GM19240 (cell line): ENCODE measurements around the gene YTHDF2.
"Not testable (repeated sequence)": the region's sequence is repeated elsewhere in the genome, so short reads cannot be mapped to it uniquely, and the experiment has no call there.

Experiments
- DNase-seq: peaks from one replicate; pipeline ENCODE4 v3.0.0; 2011; ENCODE audit warnings: low spot score; ENCODE audit not compliant: insufficient read length

The YTHDF2 gene

DNA sequence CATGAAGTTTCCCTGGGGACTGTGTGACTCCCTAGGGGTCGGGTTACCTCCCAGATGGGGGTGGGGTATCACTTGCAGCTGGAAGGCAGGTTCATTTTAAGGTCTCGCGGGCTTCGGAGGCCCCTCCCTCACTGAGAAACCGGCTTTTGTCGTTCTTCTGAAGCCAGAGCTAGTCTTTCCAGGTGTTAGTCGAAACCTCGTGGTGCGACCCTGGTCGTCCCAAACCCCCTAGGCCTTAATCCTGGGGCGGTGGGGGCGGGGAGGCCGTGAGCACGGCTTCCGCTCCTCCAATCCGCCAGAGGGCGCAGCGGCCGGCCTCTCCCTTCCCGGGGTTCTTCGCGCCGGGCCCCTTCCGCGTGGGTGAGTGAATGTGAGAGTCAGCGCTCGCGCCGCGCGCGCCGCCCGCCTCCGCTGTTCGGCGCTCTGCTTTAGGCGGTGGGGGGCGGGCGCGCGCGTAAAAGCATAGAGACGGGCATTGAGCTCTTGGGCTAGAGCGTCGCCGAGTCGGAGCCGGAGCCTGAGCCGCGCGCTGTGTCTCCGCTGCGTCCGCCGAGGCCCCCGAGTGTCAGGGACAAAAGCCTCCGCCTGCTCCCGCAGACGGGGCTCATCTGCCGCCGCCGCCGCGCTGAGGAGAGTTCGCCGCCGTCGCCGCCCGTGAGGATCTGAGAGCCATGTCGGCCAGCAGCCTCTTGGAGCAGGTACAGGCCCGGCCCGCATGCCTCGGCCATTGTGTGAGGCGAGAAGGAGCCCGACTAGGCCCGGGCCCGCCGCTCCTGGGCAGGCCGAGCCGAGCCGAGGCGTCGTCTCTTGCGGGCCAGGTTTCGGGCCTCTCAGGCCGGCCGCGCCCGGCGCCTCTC, at the start of gene YTHDF2:
Gene YTHDF2, plus strand, starts transcription at position 491 of the 857 bp plus-strand sequence. Its CDS starts 181 bp downstream, at position 672.
- peak; percentile 83 for DNase-seq

DNA sequence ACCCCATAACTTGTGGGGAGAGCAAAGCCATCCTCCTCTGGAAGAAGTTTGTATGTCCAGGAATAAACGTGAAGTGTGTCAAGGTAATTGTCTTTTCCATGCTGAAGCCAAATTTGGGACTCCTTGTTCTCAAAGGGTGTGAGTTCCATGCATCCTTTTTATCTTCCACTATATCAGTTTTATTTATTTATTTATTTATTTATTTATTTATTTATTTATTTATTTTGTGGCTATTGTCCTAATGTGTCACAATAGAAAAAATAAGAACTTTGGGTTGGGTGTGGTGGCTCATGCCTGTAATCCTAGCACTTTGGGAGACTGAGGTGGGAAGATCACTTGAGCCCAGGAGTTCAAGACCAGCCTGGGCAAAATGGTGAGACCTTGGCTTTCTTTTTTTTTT, 45.1 kb upstream of the YTHDF2 start:
- not testable (repeated sequence) for DNase-seq

DNA sequence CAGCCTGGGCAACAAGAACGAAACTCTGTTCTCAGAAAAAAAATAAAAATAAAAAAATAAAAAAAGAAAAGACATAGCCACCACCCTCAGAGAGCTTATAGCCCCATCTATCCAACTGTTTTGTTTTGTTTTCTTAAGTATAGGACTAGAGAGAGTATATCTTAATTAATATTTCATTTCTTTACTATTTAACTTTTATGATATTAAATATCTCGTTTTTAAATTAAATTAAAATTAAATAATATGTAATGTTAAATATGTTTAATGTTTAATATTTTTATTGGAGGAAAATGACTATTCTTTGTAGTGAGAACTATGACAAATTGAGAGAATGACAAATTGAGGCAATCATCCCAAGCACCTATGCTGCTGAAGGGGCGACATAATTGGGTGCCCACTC, 33.1 kb upstream of the YTHDF2 start:
- DNase-seq: no peak

DNA sequence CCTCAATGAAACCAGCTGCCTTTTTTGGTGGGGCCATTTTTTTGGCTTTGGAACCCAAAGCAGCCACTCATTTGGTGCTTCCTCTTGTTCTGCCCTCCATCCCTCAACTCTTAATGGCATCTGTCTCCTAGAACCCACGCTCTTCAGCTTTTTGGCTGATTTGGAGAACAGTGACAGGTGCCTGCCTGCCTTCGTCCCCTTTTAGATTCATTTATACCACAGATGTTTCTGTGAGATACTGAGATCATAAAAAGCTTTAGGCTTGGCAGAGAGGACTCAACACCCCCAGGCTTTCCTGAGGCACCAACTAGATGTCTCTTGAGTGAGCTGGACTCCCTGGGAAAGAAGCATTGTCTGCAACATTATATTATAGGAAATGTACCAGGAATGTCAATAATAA, 20.4 kb upstream of the YTHDF2 start:
- no peak for DNase-seq

DNA sequence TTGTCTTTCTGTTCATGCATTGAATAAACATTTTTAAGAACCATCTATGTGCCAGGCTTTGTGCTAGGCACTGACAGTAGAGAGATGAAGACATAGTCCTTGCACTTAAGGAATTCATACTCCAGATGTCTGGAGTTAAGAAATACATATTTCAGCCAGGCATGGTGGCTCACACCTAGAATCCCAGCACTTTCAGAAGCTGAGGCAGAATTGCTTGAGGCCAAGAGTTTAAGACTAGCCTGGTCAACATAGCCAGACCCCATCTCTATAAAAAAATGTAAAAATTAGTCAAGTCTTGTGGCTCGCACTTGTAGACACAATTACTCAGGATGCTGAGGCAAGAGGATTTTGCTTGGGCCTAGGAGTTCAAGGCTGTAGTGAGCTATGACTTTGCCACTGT, 18.6 kb upstream of the YTHDF2 start:
- DNase-seq: no peak

DNA sequence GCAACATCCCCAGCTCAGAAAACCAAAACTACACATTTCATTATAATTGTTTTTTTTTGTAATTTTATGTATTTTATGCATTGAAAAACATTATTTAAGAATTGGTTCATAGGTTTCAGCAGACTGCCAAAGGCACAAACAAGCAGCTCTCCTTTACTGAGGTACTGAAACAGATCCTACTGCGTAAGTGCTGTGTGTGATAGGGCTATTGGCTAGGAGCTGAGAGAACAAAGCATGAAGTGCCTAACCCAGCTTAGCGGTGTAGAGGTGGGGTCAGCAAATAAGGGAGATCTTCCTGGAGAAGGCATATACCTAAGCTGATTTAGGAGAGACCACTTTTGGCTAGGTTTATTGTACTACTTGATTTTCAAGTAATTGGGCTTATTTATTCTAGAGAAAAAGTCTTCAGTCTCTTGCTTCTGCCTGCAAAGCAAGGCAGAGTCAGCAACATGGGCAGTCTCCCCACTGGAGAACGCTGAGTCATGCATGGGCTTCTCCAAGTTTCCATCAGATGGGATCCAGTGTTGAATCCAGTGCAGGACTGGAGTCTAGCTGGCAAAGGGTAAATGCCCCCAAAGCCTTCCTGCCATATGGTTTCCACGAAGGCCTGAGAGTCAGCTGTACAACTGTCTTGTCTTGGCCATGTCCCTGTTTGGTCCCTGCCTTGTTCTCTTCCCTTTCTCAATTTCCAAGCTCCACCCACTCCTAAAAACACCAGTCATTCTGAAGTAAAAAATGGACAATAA, 18.0 kb upstream of the YTHDF2 start:
- no peak for DNase-seq

DNA sequence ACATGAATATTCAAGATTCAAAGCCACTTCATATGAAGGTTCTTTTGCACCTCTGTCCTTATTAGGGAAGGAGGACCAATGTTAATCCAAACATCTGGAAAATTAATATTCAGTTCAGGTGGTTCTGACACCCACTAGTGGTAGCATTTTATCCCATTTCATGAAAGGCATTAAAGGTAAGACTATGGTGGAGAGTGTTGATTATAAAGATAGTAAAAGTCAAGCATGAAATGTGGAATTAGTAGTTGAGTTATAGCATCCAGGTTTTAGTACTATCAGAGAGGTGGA, 17.5 kb upstream of the YTHDF2 start:
- DNase-seq: no peak

DNA sequence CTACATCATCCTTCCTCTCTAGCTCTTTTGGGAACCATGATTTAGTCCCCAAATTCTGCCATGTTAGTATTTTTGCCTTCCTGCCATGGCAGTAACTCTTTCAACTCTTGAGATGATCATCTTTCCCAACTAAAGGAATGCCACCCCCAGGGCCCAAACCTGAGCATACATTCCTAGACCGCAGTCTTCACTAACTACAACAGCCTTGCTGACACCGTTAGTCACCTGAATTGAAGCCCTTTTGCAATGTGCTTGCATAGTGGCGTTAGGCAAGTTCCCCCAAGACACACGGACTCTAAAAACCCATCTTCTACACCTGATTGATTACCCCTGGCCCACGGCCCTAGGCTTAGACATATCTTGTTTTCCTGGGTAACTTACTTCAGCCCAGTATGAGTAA, 16.4 kb upstream of the YTHDF2 start:
- no peak for DNase-seq

DNA sequence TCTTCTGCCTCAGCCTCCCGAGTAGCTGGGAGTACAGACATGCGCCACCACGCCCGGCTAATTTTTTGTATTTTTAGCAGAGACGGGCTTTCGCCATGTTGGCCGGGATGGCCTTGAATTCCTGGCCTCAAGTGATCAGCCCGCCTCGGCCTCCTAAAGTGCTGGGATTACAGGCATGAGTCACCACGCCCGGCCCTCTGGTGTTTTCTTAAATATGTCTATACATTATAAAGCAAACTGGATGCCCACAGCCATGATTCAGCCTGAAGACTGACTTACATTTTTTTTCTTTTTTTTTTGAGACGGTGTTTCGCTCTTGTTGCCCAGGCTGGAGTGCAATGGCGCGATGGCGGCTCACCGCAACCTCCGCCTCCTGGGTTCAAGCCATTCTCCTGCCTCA, 14.8 kb upstream of the YTHDF2 start:
- not testable (repeated sequence) for DNase-seq

DNA sequence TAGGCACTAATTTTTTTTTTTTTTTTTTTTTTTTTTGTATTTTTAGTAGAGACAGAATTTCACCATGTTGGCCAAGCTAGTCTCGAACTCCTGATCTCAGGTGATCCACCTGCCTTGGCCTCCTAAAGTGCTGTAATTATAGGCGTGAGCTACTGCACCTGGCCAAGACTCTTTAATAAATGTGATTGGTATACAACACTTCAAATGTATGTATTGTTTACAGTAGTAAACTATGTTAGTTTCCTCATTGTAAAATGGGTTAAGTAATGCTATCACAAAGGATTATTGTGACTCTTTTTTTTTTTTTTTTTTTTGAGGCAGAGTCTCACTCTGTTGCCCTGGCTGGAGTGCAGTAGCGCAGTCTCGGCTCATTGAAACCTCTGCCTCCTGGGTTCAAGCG, 11.4 kb upstream of the YTHDF2 start:
- DNase-seq: not testable (repeated sequence)

DNA sequence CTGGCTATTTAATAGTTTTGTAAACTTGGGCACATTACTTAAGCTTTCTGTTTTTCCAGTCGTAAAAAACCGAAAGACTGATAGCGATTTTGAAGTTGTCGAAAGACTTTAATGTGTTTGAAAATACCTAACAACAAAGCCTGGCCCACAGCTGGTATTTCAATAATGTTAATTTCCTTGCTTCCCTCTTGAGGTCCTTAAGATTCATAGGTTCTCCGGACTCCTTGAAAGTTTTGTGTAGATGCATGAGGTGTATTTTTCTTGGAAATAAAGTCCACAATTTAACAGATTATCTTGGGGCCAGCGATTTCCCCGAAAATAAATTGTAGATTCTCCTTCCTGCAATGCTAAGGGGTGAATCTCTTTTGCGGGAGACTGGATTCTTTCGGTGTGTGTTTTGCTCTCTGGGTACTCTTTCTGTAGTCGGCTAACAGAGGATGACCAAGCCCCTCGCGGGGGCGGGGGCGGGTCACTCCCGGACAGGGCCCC, 735 bp upstream of the YTHDF2 start:
- DNase-seq: no peak

DNA sequence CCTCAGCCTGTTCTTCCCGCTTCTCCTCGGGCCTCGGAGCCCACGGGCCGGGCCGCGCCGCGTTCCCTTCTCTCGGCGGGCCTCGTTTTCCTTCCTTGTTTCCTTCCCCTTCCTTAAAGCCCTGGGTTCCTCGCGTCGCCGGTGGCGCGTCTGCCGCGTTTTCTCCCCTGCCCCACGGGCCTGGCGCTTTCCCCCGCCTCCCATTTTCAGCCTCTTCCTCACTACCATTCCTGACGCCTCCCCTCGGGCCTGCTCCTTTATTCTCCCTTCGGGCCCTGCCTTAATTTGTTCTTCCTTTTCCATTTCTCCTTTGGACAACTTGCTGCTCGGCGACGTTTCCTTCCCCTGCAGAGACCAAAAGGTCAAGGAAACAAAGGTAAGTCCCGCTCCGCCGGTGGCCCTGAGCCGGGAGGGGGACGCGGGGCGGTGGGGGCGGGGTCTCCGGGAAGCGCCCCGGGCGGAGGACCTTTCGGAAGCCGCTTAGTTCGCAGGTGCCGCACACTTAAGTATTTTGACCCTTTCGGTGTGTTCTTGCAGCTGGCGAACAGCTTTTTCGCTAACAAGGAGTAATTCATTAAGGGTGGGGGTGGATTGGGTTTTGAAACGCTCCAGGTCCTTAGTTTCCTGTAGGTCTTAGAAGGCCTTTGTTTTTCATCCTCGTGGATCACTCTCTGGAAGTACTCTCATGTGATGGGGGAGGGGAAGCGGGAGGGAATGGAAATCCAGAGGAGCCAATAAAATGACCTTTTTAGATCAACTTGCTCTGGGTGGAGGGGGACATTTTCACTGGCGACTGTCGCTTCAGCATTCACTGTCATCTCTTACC, 780 bp downstream of the YTHDF2 start:
- peak; percentile 29 for DNase-seq

DNA sequence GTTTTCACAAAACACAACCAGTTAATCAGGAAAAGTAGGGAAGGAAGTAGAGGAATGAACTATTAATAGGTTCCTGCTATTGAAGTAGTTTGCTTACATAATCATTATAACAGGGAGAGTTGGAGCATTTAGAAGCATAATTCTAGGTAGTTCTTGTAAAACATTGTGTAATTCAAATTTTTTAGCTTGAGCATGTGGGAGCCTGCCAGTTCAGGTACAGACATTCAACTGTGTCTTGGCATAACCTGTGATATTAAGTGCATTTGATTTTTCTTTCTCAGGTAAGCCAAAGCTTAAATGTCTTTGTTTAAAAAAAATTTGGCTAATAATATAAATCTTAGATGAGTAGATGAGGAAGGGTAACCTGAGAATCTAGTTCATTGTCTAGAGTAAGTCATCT, 3.4 kb downstream of the YTHDF2 start:
- no peak for DNase-seq

DNA sequence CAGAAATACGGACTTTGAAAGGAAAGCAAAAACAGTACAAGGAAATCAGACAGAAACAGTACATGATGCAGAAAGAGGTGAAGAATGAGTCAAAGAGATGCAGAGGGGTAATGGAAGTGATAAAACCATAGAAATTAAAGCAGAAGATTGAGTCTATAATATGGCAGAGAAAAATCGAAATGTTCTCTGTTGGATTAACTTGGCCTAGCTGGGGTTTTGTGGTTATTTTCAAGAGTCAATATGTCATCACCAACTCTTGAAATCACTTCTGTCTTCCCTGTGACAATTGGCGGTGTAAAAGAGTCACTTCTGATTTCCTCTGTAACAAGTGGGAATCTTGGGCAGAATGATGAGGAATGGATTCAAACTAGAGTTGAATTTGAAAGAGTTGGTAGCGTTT, 7.4 kb downstream of the YTHDF2 start:
- no peak for DNase-seq

DNA sequence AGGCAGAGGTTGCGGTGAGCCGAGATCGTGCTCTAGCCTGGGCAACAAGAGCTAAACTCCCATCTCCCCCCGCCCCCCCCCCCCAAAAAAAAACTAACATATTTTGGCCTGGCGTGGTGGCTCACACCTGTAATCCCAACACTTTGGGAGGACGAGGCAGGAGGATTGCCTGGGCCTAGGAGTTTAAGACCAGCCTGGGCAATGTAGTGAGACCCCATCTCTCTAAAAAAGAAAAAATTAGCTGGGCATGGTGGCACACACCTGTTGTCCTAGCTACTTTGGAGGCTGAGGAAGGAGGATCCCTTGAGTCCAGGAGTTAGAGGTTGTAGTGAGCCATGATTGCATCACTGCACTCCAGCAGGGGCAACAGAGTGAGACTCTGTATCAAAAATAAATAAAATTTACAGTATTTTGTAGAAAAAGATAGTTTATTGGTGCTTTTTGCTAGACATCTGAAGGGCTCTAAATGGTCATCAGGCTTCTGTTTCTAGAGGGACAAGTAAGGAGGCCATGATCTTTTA, 9.0 kb downstream of the YTHDF2 start:
- no peak for DNase-seq

DNA sequence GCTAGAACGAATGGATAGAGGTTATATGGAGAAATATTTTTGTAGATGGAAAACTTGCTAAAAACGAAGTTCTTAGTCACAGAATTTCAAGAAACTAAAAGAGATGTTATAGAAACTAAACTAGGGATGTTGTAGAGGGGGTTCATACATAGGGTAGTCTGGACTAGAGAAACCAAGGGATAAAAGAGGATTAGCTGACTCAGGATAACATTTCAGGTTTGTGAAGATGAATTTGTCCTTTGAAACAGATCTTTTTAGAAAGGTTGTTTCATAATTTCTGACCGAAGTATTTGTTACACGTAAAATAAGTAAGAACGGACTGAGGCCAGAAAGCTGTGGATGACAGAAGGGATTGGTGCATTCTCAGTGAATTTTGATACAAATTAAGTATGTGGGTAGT, 13.6 kb downstream of the YTHDF2 start:
- DNase-seq: no peak

DNA sequence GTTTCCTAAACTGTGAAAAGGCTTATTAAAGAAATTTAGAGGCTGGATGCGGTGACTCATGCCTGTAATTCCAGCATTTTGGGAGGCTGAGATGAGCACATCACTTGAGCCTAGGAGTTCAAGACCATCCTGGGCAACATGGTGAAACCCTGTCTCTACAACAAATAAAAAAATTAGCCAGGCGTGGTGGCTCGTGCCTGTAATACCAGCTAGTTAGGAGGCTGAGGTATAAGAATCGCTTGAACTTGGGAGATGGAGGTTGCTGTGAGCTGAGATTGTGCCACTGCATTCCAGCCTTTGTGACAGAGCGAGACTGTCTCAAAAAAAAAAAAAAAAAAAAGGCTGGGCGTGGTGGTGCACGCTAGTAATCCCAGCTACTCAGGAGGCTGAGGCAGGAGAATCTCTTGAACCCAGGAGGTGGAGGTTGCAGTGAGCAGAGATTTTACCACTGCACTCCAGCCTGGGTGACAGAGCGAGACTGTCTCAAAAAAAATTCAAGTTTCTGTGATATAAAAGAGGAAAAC, 14.1 kb downstream of the YTHDF2 start:
- DNase-seq: not testable (repeated sequence)

DNA sequence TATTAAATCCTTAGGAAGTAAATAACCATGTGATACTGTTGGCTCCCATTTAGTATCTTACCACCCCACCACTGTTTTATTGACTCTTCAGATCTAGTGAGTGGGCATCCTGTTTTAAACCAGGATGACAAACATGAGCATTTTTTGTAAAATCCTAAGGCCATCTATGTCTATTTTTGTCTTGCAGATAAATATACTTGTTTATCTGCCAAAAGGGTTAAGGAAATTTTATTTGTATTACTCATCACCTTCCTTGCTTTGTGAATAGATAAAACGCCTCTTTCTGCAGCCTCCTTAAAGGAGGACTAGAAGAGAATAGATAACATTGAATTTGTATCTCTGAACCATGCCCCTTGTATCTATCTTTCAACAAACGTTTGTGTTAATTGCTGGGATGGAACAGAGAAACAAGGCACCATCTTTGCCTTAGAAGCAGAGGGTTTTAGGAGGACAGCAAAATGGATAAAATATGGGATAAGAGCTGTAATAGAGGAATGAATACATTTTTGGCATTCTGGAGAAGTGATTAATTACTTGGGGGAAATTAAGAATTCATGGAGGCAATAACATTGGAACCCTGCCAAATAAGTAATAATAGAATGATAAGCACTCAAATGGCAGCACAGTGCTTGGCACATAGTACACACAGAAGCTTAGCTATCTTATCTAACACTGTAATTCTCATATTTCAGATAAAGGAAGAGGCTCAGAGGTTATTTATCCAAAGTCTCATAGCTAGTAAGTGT, 14.7 kb downstream of the YTHDF2 start:
- no peak for DNase-seq

DNA sequence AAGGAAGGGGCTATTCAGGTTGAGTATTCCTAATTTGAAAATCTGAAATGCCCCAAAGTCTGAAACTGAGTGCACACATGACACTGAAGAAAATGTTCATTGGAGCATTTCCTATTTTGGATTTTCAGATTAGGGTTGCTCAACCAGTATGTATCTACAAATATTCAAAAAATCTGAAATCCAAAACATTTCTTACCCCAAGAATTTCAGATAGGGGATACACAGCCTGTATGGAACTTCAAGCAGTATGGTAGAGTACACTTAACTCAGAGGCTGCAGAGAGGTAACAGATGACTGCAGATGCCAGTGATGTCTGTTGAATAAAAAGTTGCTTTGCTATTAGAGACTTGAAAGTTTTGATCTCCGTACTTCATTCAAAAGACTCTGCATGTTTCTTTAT, 19.0 kb downstream of the YTHDF2 start:
- DNase-seq: no peak

DNA sequence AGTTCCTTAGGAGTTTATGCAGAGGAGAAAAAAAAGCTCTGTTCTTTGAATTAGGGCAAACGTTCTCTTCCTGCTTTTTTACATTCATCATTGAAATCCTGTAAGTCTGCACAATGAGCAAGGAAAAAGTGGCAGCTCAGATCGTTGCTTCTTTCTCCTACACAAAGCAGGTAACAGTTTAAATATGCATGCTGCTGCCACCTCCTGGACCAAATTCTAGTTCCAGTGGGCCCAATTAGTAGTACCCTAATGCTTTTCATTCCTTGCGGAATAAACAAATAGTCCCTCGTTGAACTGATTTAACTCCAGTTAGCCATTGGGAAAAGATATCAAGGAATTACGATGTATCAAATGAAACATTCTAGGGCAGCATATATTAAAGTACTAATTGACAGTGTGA, 20.1 kb downstream of the YTHDF2 start:
- DNase-seq: no peak

DNA sequence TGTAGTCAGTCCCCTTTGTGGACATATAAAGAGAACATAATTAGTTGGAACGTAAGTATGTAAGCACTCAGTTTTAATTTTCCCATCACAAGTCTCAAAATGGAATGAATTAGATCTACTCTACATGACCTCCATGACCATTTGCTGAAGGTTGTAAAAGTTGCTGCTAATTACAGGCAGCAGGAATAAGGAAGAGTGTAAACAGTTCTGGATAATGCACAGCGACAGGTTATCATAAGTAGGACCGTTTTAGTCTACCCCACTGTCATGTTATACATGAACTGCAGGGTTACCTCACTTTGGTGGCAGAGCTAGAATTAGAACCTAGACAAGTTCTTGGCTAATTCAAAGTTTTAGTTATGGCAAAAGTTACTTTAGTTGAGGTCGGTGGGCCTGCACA, 21.7 kb downstream of the YTHDF2 start:
- no peak for DNase-seq
